GM18507 (cell line): Measurements from ENCODE around the gene PCDHB6.
"Not testable (repeated sequence)": the region's sequence is repeated elsewhere in the genome, so short reads cannot be mapped to it uniquely, and the experiment has no call there.

ENCODE experiments used
- DNase-seq: peaks from one replicate; pipeline ENCODE4 v3.0.0; 2011; ENCODE audit warnings: low read depth; ENCODE audit not compliant: insufficient read length; ENCODE audit errors: extremely low spot score
- FAIRE-seq: peaks from 2 replicates; lab custom pipeline; 2011; peaks lifted over from hg19 to GRCh38; lab: Jason Lieb, UNC

Gene PCDHB6

DNA sequence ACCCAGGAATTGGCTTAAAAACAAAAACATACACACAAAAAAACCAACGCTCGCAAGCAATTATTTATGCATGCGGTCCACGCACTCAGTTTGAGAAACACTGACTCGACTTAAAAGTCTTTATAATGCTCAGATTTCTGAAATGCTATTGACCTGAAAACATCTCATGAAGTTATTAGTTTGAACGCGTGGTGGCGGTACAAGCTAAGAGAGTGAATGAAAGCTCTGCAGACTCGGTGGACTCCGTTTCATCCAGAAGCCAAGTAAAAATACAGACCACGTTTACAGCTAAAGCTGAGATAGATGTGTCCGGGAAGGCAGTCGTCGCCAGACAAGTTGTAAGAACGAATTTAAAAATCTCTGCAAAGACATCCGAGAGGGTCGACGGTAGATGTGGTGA, at the start of gene PCDHB6:
Gene PCDHB6 (plus strand): TSS at position 246 of the 400 bp plus-strand sequence. CDS start 201 bp downstream, outside the sequence.
- DNase-seq (no peak), FAIRE-seq (no peak)

DNA sequence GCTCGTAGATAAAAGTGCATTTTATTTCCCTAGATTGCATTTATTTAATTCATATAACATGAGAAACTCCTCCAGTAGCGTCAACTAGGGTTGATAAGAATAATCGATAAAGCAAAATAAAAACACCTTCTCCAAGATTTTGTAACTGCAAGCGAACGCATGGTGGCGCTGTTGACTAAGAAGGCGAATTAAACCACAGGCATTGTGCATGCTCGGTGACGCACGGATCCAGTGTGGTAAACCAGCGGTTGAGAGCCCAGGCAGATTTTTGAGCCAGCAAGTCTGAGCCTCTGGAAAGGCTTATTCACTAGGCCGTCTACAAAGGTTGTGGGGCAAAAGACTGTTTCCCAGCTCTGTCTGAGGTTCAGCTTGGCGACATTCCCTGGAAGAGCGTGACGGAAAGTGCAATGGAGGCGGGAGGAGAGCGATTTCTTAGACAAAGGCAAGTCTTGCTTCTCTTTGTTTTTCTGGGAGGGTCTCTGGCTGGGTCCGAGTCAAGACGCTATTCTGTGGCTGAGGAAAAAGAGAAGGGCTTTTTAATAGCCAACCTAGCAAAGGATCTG, 49.5 kb upstream of the PCDHB6 start, which contains the start of gene PCDHB3:
Gene PCDHB3 (plus strand): TSS at position 231 of the 563 bp plus-strand sequence. CDS start 177 bp downstream, at position 408.
- no peak for FAIRE-seq
- DNase-seq = no peak

DNA sequence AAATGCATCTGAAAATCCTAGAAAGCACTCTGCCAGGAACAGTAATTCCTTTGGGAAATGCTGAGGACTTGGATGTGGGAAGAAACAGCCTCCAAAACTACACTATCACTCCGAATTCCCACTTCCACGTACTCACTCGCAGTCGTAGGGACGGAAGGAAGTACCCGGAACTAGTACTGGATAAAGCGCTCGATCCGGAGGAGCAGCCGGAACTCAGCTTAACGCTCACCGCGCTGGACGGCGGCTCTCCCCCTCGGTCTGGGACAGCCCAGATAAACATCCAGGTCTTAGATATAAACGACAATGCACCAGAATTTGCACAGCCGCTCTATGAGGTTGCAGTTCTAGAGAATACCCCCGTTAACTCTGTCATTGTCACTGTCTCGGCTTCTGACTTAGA, 48.8 kb upstream of the PCDHB6 start:
- FAIRE-seq (no peak), DNase-seq (no peak)

DNA sequence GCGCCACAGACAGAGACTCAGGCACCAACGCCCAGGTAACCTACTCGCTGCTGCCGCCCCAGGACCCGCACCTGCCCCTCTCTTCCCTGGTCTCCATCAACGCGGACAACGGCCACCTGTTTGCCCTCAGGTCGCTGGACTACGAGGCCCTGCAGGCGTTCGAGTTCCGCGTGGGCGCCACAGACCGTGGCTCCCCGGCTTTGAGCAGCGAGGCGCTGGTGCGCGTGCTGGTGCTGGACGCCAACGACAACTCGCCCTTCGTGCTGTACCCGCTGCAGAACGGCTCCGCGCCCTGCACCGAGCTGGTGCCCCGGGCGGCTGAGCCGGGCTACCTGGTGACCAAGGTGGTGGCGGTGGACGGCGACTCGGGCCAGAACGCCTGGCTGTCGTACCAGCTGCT, 47.8 kb upstream of the PCDHB6 start:
- not testable (repeated sequence) for FAIRE-seq, DNase-seq

DNA sequence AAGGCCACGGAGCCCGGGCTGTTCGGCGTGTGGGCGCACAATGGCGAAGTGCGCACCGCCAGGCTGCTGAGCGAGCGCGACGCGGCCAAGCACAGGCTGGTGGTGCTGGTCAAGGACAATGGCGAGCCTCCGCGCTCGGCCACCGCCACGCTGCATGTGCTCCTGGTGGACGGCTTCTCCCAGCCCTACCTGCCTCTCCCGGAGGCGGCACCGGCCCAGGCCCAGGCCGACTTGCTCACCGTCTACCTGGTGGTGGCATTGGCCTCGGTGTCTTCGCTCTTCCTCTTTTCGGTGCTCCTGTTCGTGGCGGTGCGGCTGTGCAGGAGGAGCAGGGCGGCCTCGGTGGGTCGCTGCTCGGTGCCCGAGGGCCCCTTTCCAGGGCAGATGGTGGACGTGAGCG, 47.4 kb upstream of the PCDHB6 start:
- not testable (repeated sequence) for FAIRE-seq, DNase-seq

DNA sequence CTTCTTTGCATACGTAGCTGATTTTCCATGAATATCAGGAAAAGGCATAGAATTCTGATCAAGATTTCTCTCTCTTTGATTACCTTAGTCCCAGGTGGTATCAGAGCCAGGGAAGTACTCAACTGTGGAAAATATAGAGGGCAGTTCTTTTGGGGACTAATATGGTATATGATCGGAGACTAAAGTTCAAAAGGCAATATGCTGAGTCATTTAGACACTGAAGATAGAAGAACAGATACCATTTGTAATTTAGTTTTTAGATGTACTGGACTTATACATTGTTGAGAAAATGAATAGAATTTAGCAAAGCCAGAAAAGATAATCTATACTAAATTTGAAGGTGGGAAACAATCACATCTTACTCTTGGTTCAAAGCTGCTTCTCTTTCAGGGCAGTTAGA, 44.5 kb upstream of the PCDHB6 start:
- no peak for FAIRE-seq
- no peak for DNase-seq

DNA sequence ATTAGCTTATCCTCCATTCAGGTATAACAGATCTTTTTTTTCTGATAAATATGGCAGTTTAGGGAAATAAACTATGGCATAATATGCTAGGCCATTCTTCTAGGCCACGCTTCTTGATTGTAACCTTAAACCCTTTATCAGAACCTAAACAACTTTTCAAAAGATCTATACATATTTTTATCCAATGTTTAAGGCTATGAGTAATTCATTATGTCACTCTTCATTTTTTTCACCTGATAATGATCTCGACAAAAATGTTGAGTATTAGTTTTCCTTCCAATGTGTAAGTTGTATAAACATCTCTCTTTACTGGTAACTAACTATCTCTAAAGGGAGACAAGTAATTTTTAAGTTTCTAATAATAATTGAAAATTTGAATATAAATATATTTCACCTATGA, 30.6 kb upstream of the PCDHB6 start:
- FAIRE-seq = no peak
- no peak for DNase-seq

DNA sequence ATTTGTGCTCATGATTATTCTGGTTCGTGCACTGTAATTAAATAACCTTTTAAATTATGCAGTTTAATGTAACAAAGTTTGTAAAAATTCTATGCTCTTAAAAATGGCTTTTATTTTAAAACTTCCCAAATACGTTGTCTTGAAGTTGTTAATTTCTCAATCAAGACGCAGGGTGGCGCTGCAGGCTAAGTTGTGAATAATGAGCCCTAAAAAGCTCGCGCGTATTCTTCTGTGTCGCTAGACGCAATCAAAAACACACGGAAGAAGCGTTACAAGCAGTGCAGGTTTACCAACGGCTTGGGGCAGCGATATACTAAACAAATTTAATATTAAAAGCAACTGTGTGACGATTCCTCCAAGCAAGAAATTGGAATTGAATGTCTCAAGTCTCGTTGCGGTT, 28.3 kb upstream of the PCDHB6 start, which contains the start of gene PCDHB4:
Gene PCDHB4 (plus strand): TSS at position 256 of the 400 bp plus-strand sequence. CDS start 181 bp downstream, outside the sequence.
- FAIRE-seq (no peak), DNase-seq (no peak)

DNA sequence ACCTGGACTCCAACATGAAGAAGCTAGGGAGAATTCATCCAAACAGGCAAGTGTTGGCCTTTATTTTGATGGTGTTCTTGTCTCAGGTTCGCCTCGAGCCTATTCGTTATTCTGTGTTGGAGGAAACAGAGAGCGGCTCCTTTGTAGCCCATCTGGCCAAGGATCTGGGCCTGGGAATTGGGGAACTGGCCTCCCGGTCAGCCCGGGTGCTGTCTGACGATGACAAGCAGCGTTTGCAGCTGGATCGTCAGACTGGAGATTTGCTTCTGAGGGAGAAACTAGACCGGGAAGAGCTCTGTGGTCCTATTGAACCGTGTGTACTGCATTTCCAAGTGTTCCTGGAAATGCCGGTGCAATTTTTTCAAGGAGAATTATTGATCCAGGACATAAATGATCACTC, 27.9 kb upstream of the PCDHB6 start:
- no peak for DNase-seq
- FAIRE-seq = no peak

DNA sequence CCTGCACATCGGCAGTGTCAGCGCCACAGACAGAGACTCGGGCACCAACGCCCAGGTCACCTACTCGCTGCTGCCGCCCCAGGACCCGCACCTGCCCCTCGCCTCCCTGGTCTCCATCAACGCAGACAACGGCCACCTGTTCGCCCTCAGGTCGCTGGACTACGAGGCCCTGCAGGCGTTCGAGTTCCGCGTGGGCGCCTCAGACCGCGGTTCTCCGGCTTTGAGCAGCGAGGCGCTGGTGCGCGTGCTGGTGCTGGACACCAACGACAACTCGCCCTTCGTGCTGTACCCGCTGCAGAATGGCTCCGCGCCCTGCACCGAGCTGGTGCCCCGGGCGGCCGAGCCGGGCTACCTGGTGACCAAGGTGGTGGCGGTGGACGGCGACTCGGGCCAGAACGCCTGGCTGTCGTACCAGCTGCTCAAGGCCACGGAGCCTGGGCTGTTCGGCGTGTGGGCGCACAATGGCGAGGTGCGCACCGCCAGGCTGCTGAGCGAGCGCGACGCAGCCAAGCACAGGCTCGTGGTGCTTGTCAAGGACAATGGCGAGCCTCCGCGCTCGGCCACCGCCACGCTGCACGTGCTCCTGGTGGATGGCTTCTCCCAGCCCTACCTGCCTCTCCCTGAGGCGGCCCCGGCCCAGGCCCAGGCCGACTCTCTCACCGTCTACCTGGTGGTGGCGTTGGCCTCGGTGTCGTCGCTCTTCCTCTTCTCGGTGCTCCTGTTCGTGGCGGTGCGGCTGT, 26.3 kb upstream of the PCDHB6 start:
- FAIRE-seq, DNase-seq: not testable (repeated sequence)

DNA sequence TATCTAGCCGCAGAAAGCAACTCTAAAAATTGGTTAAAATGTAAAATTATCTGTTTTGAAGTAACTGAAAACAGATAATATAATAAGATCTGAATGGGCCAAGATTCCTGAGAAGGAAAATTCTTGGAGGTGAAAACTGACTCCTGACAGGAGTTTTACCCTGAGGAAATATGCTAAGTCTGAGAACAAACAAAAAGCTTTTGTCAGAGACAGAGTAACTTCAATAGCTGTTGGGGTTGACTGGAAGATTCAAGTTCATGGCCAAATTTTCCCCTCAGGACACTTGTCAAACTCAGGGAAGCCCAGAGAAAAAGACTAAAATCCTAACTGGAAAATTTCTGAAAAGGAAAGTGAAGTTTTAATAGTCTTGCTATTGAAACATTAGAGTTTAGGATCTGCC, 22.6 kb upstream of the PCDHB6 start:
- DNase-seq = no peak
- FAIRE-seq = no peak

DNA sequence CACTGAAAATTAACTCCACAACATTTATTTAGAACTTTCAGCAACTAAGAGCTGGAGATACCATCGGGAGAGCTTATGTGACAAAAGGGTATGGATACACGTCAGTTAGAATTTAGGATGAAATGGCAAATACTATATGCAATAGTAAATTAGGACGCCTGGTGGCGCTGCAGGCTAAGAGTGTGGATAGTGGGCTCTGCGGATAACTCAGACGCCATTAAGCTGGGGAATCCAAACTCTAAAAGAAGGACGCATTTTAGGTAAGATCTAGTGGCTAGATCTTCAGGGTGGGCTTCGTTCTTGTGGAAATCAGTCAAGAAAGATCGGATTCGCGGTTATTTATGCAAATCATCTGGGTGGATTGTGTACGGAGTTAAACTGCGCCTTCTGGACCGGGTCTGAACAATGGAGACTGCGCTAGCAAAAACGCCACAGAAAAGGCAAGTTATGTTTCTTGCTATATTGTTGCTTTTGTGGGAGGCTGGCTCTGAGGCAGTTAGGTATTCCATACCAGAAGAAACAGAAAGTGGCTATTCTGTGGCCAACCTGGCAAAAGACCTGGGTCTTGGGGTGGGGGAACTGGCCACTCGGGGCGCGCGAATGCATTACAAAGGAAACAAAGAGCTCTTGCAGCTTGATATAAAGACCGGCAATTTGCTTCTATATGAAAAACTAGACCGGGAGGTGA, 14.7 kb upstream of the PCDHB6 start, which contains the start of gene PCDHB5:
Gene PCDHB5 (plus strand): TSS at position 177 of the 688 bp plus-strand sequence. CDS start 229 bp downstream, at position 406.
- no peak for FAIRE-seq
- no peak for DNase-seq

DNA sequence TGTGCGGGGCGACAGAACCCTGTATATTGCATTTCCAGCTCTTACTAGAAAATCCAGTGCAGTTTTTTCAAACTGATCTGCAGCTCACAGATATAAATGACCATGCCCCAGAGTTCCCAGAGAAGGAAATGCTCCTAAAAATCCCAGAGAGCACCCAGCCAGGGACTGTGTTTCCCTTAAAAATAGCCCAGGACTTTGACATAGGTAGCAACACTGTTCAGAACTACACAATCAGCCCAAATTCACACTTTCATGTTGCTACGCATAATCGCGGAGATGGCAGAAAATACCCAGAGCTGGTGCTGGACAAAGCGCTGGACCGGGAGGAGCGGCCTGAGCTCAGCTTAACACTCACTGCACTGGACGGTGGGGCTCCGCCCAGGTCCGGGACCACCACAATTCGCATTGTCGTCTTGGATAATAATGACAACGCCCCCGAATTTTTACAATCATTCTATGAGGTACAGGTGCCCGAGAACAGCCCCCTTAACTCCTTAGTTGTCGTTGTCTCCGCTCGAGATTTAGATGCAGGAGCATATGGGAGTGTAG, 14.1 kb upstream of the PCDHB6 start:
- no peak for DNase-seq
- FAIRE-seq = no peak

DNA sequence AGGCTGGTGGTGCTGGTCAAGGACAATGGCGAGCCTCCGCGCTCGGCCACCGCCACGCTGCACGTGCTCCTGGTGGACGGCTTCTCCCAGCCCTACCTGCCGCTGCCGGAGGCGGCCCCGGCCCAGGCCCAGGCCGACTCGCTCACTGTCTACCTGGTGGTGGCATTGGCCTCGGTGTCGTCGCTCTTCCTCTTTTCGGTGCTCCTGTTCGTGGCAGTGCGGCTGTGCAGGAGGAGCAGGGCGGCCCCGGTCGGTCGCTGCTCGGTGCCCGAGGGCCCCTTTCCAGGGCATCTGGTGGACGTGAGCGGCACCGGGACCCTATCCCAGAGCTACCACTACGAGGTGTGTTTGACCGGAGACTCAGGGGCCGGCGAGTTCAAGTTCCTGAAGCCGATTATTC, 12.5 kb upstream of the PCDHB6 start:
- not testable (repeated sequence) for FAIRE-seq

DNA sequence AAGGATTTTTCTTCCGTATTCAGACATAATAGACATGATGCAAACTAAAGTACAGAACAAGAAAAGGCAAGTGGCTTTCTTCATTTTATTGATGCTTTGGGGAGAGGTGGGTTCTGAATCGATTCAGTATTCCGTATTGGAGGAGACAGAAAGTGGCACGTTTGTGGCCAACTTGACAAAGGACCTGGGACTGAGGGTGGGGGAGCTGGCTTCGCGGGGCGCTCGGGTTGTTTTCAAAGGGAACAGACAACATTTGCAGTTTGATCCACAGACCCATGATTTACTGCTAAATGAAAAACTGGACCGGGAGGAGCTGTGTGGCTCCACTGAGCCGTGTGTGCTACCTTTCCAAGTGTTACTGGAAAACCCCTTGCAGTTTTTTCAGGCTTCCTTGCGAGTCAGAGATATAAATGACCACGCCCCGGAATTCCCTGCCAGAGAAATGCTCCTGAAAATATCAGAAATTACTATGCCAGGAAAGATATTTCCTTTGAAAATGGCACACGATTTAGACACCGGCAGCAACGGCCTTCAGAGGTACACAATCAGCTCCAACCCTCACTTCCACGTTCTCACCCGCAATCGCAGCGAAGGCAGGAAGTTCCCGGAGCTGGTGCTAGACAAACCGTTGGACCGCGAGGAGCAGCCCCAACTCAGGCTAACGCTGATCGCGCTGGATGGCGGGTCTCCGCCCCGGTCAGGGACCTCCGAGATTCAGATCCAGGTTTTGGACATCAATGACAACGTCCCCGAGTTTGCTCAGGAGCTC, 551 bp downstream of the PCDHB6 start:
- DNase-seq (no peak), FAIRE-seq (no peak)

More for the DNA sequence above, 12.5 kb upstream of the PCDHB6 start:
- DNase-seq = not testable (repeated sequence)

DNA sequence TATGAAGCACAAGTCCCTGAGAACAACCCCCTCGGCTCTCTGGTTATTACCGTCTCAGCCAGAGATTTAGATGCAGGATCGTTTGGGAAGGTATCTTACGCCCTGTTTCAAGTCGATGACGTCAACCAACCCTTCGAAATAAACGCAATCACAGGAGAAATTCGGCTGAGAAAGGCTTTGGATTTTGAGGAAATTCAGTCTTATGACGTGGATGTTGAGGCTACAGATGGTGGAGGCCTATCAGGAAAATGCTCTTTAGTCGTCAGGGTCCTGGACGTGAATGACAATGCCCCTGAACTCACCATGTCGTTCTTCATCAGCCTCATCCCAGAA, 1.1 kb downstream of the PCDHB6 start:
- FAIRE-seq (no peak), DNase-seq (no peak)

DNA sequence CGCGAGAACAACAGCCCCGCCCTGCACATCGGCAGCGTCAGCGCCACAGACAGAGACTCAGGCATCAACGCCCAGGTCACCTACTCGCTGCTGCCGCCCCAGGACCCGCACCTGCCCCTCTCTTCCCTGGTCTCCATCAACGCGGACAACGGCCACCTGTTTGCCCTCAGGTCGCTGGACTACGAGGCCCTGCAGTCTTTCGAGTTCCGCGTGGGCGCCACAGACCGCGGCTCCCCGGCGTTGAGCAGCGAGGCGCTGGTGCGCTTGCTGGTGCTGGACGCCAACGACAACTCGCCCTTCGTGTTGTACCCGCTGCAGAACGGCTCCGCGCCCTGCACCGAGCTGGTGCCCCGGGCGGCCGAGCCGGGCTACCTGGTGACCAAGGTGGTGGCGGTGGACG, 1.8 kb downstream of the PCDHB6 start:
- FAIRE-seq, DNase-seq: not testable (repeated sequence)

DNA sequence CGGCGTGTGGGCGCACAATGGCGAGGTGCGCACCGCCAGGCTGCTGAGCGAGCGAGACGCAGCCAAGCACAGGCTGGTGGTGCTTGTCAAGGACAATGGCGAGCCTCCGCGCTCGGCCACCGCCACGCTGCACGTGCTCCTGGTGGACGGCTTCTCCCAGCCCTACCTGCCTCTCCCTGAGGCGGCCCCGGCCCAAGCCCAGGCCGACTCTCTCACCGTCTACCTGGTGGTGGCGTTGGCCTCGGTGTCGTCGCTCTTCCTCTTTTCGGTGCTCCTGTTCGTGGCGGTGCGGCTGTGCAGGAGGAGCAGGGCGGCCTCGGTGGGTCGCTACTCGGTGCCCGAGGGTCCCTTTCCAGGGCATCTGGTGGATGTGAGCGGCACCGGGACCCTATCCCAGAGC, 2.2 kb downstream of the PCDHB6 start:
- not testable (repeated sequence) for DNase-seq, FAIRE-seq
